OCI-LY3 (cell line): ENCODE measurements around the gene PTBP3.

ENCODE experiments used
- H2AFZ ChIP-seq: fragments of 200-600, 300-600 bp; shearing (Covaris generic); 2 replicates; pipeline ENCODE4 v1.6.0; 2014; ENCODE audit warnings: antibody characterized with exemption, low read depth, low read length
- H3K27ac ChIP-seq: fragments of 200-600, 300-600 bp; sonication (generic); 2 replicates; pipeline ENCODE4 v1.5.1; 2014; ENCODE audit warnings: mild to moderate bottlenecking, low read length, moderate library complexity, mixed read lengths
- H3K27me3 ChIP-seq: fragments of 200-600, 300-600 bp; sonication (generic); 2 replicates; pipeline ENCODE4 v1.6.1; 2014; ENCODE audit warnings: low read depth, low read length, mixed read lengths
- H3K36me3 ChIP-seq: fragments of 200-600, 300-600 bp; sonication (generic); replicated peaks from 2 replicates; pipeline ENCODE3; 2014; ENCODE audit warnings: low read depth, low read length, mixed read lengths
- H3K4me1 ChIP-seq: fragments of 300-600, 200-600 bp; sonication (generic); 2 replicates; pipeline ENCODE4 v1.6.1; 2014; ENCODE audit warnings: low read length, mixed read lengths
- H3K4me2 ChIP-seq: fragments of 200-600, 300-600 bp; sonication (generic); 2 replicates; pipeline ENCODE4 v1.6.1; 2014; ENCODE audit warnings: low read length, mixed read lengths
- H3K4me3 ChIP-seq: fragments of 300-600, 200-600 bp; sonication (generic); 2 replicates; pipeline ENCODE4 v1.5.1; 2014; ENCODE audit warnings: antibody characterized with exemption, mild to moderate bottlenecking, low read length, moderate library complexity
- H3K79me2 ChIP-seq: fragments of 300-600, 200-600 bp; shearing (Covaris generic); 2 replicates; pipeline ENCODE4 v1.6.1; 2014; ENCODE audit warnings: mild to moderate bottlenecking, low read length, mixed read lengths
- H3K9ac ChIP-seq: fragments of 300-600, 200-600 bp; shearing (Covaris generic); 2 replicates; pipeline ENCODE4 v1.6.0; 2014; ENCODE audit warnings: mild to moderate bottlenecking, low read length, moderate library complexity
- H3K9me3 ChIP-seq: fragments of 200-600, 300-600 bp; shearing (Covaris generic); 2 replicates; pipeline ENCODE4 v1.6.1; 2014; ENCODE audit warnings: low read length, mixed read lengths; ENCODE audit not compliant: insufficient read depth
- H4K20me1 ChIP-seq: fragments of 200-600, 300-600 bp; sonication (generic); 2 replicates; pipeline ENCODE4 v1.6.1; 2016; ENCODE audit warnings: low read length, mixed read lengths; ENCODE audit not compliant: insufficient read depth
- CTCF ChIP-seq: fragments of 200-600, 300-600 bp; sonication (generic); IDR thresholded peaks from 2 replicates; pipeline ENCODE4 v1.5.1; 2014; ENCODE audit warnings: antibody characterized with exemption, low read length, low read depth
- EZH2phosphoT487 ChIP-seq: fragments of 200-600 bp; shearing (Covaris generic); IDR thresholded peaks from 2 replicates; pipeline ENCODE4 v1.6.1; 2018; ENCODE audit warnings: antibody characterized with exemption, mixed run types, low read depth

The PTBP3 gene

GRCh38 chr9:112252194-112252593 lies 81.2 kb downstream of the PTBP3 start:
- Histone ChIP-seq H3K27me3 (no peaks in the 10 kb centered on the region), H2AFZ (no peak overlapping the region), H3K4me1 (peaks cover 12% of the 10 kb centered on the region), H3K27ac (no peak overlapping the region), H3K4me2 (no peak overlapping the region), H3K9me3 (no peaks in the 10 kb centered on the region), H3K36me3 (peaks cover 3% of the 10 kb centered on the region), H3K9ac (no peak overlapping the region), H4K20me1 (no peaks in the 10 kb centered on the region), H3K79me2 (no peaks in the 10 kb centered on the region), H3K4me3 (no peak overlapping the region)
- no peak for TF ChIP-seq EZH2phosphoT487
- TF ChIP-seq CTCF = no peak

- no peak overlapping the region for H3K9ac ChIP-seq
- H3K36me3 ChIP-seq = peaks cover 3% of the 10 kb centered on the region
- H3K27me3 ChIP-seq = no peaks in the 10 kb centered on the region
- H3K79me2 ChIP-seq = no peaks in the 10 kb centered on the region
- no peaks in the 10 kb centered on the region for H3K9me3 ChIP-seq
- H3K4me3 ChIP-seq = no peak overlapping the region
- H3K4me2 ChIP-seq = peak overlapping the region; percentile 29; the same call in 1 of the 2 replicates
- H4K20me1 ChIP-seq = no peaks in the 10 kb centered on the region
- H2AFZ ChIP-seq = no peak overlapping the region
- H3K27ac ChIP-seq = no peak overlapping the region
- TF ChIP-seq CTCF (no peak), EZH2phosphoT487 (no peak)
- peaks cover 12% of the 10 kb centered on the region for H3K4me1 ChIP-seq
Observed at GRCh38 chr9:112249277-112249676, 84.1 kb downstream of the PTBP3 start.

DNA sequence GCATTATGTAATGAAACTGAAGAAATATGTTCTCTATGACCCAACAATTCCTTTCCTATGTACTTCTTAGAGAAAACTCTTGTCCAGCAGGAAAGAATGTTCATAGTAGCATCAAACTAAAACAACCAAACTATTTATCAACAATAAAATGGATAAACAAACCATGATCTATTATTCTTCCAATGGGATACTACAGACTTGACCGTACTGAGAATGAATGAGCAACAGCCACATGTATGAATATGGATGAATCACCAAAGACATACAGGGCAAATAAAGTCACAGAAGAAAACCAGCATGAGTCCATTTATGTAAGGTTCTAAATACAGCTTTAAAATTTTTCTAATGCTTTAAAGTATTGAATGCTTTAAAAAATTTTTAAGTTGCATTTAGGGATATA lies 84.7 kb downstream of the PTBP3 start:
- no peaks in the 10 kb centered on the region for H3K9me3 ChIP-seq

GRCh38 chr9:112247090-112247489 lies 86.3 kb downstream of the PTBP3 start:
- H4K20me1 ChIP-seq = no peaks in the 10 kb centered on the region

More for the DNA sequence above, 84.7 kb downstream of the PTBP3 start:
- H3K9ac ChIP-seq = no peak overlapping the region
- H3K27ac ChIP-seq = no peak overlapping the region
- no peaks in the 10 kb centered on the region for H4K20me1 ChIP-seq
- no peaks in the 10 kb centered on the region for H3K79me2 ChIP-seq
- H3K4me2 ChIP-seq = peak overlapping the region; percentile 29; the same call in 1 of the 2 replicates
- no peaks in the 10 kb centered on the region for H3K27me3 ChIP-seq
- TF ChIP-seq EZH2phosphoT487 (no peak), CTCF (no peak)
- H2AFZ ChIP-seq = no peak overlapping the region
- H3K4me1 ChIP-seq = peaks cover 12% of the 10 kb centered on the region
- peaks cover 3% of the 10 kb centered on the region for H3K36me3 ChIP-seq
- no peak overlapping the region for H3K4me3 ChIP-seq

More at GRCh38 chr9:112247090-112247489, 86.3 kb downstream of the PTBP3 start:
- Histone ChIP-seq H3K4me2 (no peak overlapping the region), H3K4me1 (peaks cover 12% of the 10 kb centered on the region), H3K9ac (no peak overlapping the region), H3K9me3 (no peaks in the 10 kb centered on the region), H2AFZ (no peak overlapping the region), H3K27me3 (no peaks in the 10 kb centered on the region), H3K79me2 (no peaks in the 10 kb centered on the region), H3K4me3 (no peak overlapping the region), H3K36me3 (no peaks in the 10 kb centered on the region), H3K27ac (no peak overlapping the region)
- no peak for TF ChIP-seq CTCF
- no peak for TF ChIP-seq EZH2phosphoT487
